ENCODE results near the gene TSHZ2.
"Not testable (repeated sequence)": the region's sequence is repeated elsewhere in the genome, so short reads cannot be mapped to it uniquely, and the experiment has no call there.

TSHZ2 gene

GRCh38 chr20:53349730-53350129 lies 377.6 kb downstream of the TSHZ2 start:
- Histone ChIP-seq H3K9ac (ENCODE audit: low read length) (no peak overlapping the region), H3K4me3 (ENCODE audit: low read length) (no peak overlapping the region), H3K4me1 (ENCODE audit: control insufficient read depth, insufficient read depth, low read length) (no peaks in the 10 kb centered on the region), H3K9me3 (ENCODE audit: control insufficient read depth, low read length) (peaks cover 5% of the 10 kb centered on the region), H3K36me3 (ENCODE audit: control insufficient read depth, insufficient read depth, low read length, severe bottlenecking) (no peaks in the 10 kb centered on the region), H3K27me3 (replicated peaks; ENCODE audit: control insufficient read depth, insufficient read depth, low read length) (no peaks in the 10 kb centered on the region)
- no peak for DNase-seq (ENCODE audit: low read depth)

- no peaks in the 10 kb centered on the region for H3K4me1 ChIP-seq (ENCODE audit: control insufficient read depth, insufficient read depth, low read length)
- no peaks in the 10 kb centered on the region for H3K27me3 ChIP-seq (replicated peaks; ENCODE audit: control insufficient read depth, insufficient read depth, low read length)
- H3K4me3 ChIP-seq (ENCODE audit: low read length) = no peak overlapping the region
- H3K9ac ChIP-seq (ENCODE audit: low read length) = no peak overlapping the region
- no peak for DNase-seq (ENCODE audit: low read depth)
- H3K36me3 ChIP-seq (ENCODE audit: control insufficient read depth, insufficient read depth, low read length, severe bottlenecking) = no peaks in the 10 kb centered on the region
- peaks cover 14% of the 10 kb centered on the region for H3K9me3 ChIP-seq (ENCODE audit: control insufficient read depth, low read length)
Observed at GRCh38 chr20:53352727-53353440, 380.7 kb downstream of the TSHZ2 start.

- Histone ChIP-seq H3K9ac (ENCODE audit: low read length) (no peak overlapping the region), H3K4me3 (ENCODE audit: low read length) (no peak overlapping the region), H3K36me3 (ENCODE audit: control insufficient read depth, insufficient read depth, low read length, severe bottlenecking) (no peaks in the 10 kb centered on the region), H3K9me3 (ENCODE audit: control insufficient read depth, low read length) (peaks cover 14% of the 10 kb centered on the region), H3K27me3 (replicated peaks; ENCODE audit: control insufficient read depth, insufficient read depth, low read length) (no peaks in the 10 kb centered on the region), H3K4me1 (ENCODE audit: control insufficient read depth, insufficient read depth, low read length) (no peaks in the 10 kb centered on the region)
- DNase-seq (ENCODE audit: low read depth) = no peak
Observed at GRCh38 chr20:53354314-53354713, 382.2 kb downstream of the TSHZ2 start.

GRCh38 chr20:53355790-53356189 lies 383.6 kb downstream of the TSHZ2 start:
- Histone ChIP-seq H3K27me3 (replicated peaks; ENCODE audit: control insufficient read depth, insufficient read depth, low read length) (no peaks in the 10 kb centered on the region), H3K4me3 (ENCODE audit: low read length) (no peak overlapping the region), H3K36me3 (ENCODE audit: control insufficient read depth, insufficient read depth, low read length, severe bottlenecking) (no peaks in the 10 kb centered on the region), H3K9ac (ENCODE audit: low read length) (no peak overlapping the region), H3K4me1 (ENCODE audit: control insufficient read depth, insufficient read depth, low read length) (no peaks in the 10 kb centered on the region), H3K9me3 (ENCODE audit: control insufficient read depth, low read length) (peaks cover 10% of the 10 kb centered on the region)
- no peak for DNase-seq (ENCODE audit: low read depth)

- DNase-seq (ENCODE audit: low read depth) = no peak
- H3K27me3 ChIP-seq (replicated peaks; ENCODE audit: control insufficient read depth, insufficient read depth, low read length) = no peaks in the 10 kb centered on the region
- no peak overlapping the region for H3K4me3 ChIP-seq (ENCODE audit: low read length)
- H3K4me1 ChIP-seq (ENCODE audit: control insufficient read depth, insufficient read depth, low read length) = peaks cover under 1% of the 10 kb centered on the region
- no peaks in the 10 kb centered on the region for H3K36me3 ChIP-seq (ENCODE audit: control insufficient read depth, insufficient read depth, low read length, severe bottlenecking)
- no peak overlapping the region for H3K9ac ChIP-seq (ENCODE audit: low read length)
- H3K9me3 ChIP-seq (ENCODE audit: control insufficient read depth, low read length) = peaks cover 10% of the 10 kb centered on the region
Observed at GRCh38 chr20:53359425-53359824, 387.3 kb downstream of the TSHZ2 start.

DNA sequence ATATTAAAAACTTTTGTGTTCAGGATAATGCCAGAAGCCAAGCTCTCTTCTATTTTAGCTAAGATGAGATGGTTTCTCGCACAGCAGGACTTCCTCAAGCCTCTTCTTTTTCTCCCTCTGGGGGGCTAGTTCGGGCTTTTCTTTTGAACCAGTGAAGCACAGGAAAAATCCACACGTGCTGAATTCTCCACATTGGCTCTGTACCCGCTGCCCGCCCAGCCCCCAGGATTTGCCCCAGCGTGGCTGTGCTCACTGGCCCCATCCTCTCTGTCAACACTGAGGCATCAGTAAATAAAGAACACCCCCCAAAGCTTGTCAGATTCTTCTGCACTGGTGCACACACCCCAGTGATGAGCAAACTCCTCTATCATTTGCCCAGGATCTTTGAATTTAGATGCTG lies 388.7 kb downstream of the TSHZ2 start:
- Histone ChIP-seq H3K4me3 (ENCODE audit: low read length) (no peak overlapping the region), H3K27me3 (replicated peaks; ENCODE audit: control insufficient read depth, insufficient read depth, low read length) (no peaks in the 10 kb centered on the region), H3K4me1 (ENCODE audit: control insufficient read depth, insufficient read depth, low read length) (peaks cover 3% of the 10 kb centered on the region), H3K9ac (ENCODE audit: low read length) (no peak overlapping the region), H3K36me3 (ENCODE audit: control insufficient read depth, insufficient read depth, low read length, severe bottlenecking) (no peaks in the 10 kb centered on the region), H3K9me3 (ENCODE audit: control insufficient read depth, low read length) (peaks cover 4% of the 10 kb centered on the region)
- DNase-seq (ENCODE audit: low read depth) = no peak

- H3K9ac ChIP-seq (ENCODE audit: low read length) = no peak overlapping the region
- H3K4me1 ChIP-seq (ENCODE audit: control insufficient read depth, insufficient read depth, low read length) = peaks cover 3% of the 10 kb centered on the region
- H3K9me3 ChIP-seq (ENCODE audit: control insufficient read depth, low read length) = no peaks in the 10 kb centered on the region
- no peaks in the 10 kb centered on the region for H3K27me3 ChIP-seq (replicated peaks; ENCODE audit: control insufficient read depth, insufficient read depth, low read length)
- no peak for DNase-seq (ENCODE audit: low read depth)
- no peaks in the 10 kb centered on the region for H3K36me3 ChIP-seq (ENCODE audit: control insufficient read depth, insufficient read depth, low read length, severe bottlenecking)
- no peak overlapping the region for H3K4me3 ChIP-seq (ENCODE audit: low read length)
Observed at GRCh38 chr20:53362736-53363135, 390.6 kb downstream of the TSHZ2 start.

GRCh38 chr20:53364646-53365045 lies 392.5 kb downstream of the TSHZ2 start:
- H3K9me3 ChIP-seq (ENCODE audit: control insufficient read depth, low read length) = no peaks in the 10 kb centered on the region
- no peak overlapping the region for H3K4me3 ChIP-seq (ENCODE audit: low read length)
- no peaks in the 10 kb centered on the region for H3K27me3 ChIP-seq (replicated peaks; ENCODE audit: control insufficient read depth, insufficient read depth, low read length)
- H3K36me3 ChIP-seq (ENCODE audit: control insufficient read depth, insufficient read depth, low read length, severe bottlenecking) = no peaks in the 10 kb centered on the region
- H3K4me1 ChIP-seq (ENCODE audit: control insufficient read depth, insufficient read depth, low read length) = peaks cover 3% of the 10 kb centered on the region
- DNase-seq (ENCODE audit: low read depth) = no peak
- no peak overlapping the region for H3K9ac ChIP-seq (ENCODE audit: low read length)

DNA sequence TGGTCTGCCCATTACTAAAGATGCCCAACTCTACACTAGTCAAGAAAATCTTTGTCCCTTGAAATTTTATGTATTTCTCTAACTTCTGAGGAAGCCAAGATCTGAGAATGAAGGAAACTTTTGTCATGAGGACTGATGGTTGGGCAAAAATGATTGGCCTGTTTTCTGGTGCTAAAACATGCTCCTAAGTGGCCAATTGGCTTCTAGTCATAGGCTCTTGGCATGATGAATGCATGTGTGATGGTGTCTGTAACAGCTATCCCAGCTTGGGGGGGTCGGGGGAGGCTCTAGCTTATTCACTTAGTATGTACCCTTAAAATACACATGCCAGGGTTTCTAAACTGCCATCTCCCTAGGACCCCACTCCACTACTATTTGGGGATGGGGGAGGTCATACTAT lies 392.9 kb downstream of the TSHZ2 start:
- no peaks in the 10 kb centered on the region for H3K27me3 ChIP-seq (replicated peaks; ENCODE audit: control insufficient read depth, insufficient read depth, low read length)
- peaks cover 3% of the 10 kb centered on the region for H3K4me1 ChIP-seq (ENCODE audit: control insufficient read depth, insufficient read depth, low read length)
- H3K9me3 ChIP-seq (ENCODE audit: control insufficient read depth, low read length) = no peaks in the 10 kb centered on the region
- no peak overlapping the region for H3K4me3 ChIP-seq (ENCODE audit: low read length)
- no peak overlapping the region for H3K9ac ChIP-seq (ENCODE audit: low read length)
- no peak for DNase-seq (ENCODE audit: low read depth)
- no peaks in the 10 kb centered on the region for H3K36me3 ChIP-seq (ENCODE audit: control insufficient read depth, insufficient read depth, low read length, severe bottlenecking)

DNA sequence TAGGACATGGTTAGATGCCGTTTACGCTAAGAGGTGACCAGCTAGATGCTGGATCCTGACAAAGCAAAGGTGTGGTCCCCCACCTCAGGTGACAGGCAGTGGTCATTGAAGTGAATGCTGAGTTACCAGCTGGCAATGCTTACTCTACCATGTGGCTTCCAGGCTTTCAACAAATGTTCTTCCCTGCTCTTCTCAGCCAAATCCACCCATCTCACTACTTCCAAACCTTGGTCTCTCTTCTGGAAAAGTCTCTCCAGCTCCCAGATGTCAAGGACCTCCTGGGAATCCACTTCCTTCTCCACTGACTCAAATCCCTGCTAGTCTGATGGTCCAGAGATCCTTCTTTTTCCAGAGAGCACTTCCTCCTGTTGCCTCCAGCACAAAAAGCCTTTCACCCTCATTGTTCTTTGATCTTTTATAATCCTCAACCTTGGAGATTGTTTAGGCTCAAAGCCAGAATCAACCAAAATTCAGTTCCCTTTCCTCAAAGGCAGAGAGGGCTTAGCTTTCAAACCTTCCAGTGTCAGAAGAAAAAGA lies 393.4 kb downstream of the TSHZ2 start:
- peaks cover 3% of the 10 kb centered on the region for H3K4me1 ChIP-seq (ENCODE audit: control insufficient read depth, insufficient read depth, low read length)
- H3K36me3 ChIP-seq (ENCODE audit: control insufficient read depth, insufficient read depth, low read length, severe bottlenecking) = no peaks in the 10 kb centered on the region
- no peaks in the 10 kb centered on the region for H3K27me3 ChIP-seq (replicated peaks; ENCODE audit: control insufficient read depth, insufficient read depth, low read length)
- no peak for DNase-seq (ENCODE audit: low read depth)
- no peak overlapping the region for H3K4me3 ChIP-seq (ENCODE audit: low read length)
- H3K9me3 ChIP-seq (ENCODE audit: control insufficient read depth, low read length) = no peaks in the 10 kb centered on the region
- H3K9ac ChIP-seq (ENCODE audit: low read length) = no peak overlapping the region

DNA sequence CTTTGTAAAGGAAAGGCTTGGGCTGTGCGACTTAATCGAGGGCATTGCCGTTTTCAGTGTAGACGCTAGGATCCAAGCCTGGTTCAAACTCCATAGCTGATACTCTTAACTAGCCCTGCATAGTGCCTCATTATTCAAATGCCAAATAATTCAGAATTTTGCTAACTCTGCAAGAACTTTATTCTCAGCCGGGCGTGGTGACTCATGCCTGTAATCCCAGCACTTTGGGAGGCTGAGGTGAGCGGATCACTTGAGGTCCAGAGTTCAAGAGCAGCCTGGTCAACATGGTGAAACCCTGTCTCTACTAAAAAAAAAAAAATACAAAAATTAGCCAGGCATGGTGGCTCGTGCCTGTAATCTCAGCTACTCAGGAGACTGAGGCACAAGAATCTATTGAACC lies 394.8 kb downstream of the TSHZ2 start:
- not testable (repeated sequence) for H3K4me3 ChIP-seq (ENCODE audit: low read length); H3K27me3 ChIP-seq (replicated peaks; ENCODE audit: control insufficient read depth, insufficient read depth, low read length); DNase-seq (ENCODE audit: low read depth); H3K36me3 ChIP-seq (ENCODE audit: control insufficient read depth, insufficient read depth, low read length, severe bottlenecking); H3K4me1 ChIP-seq (ENCODE audit: control insufficient read depth, insufficient read depth, low read length); H3K9me3 ChIP-seq (ENCODE audit: control insufficient read depth, low read length); H3K9ac ChIP-seq (ENCODE audit: low read length)

DNA sequence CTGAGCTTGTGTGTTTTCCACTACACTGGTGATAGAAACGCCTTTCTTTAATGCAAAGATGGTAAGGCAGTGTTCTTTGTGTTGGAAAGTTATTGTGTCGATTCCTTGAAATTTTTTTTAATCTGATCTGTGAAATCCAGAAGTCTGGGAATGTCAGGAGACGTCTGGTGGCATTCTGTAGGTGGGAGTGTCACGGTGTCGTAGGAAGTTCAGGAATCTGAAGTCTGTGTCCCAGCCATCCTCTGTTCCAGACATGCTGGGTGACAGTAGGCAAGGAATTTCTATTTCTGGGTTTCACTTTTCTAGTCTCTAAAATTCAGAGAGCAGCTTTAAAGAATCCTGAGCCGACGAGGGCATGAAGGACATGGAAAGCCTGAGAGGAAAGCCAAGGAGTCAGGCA lies 397.7 kb downstream of the TSHZ2 start:
- Histone ChIP-seq H3K4me1 (ENCODE audit: control insufficient read depth, insufficient read depth, low read length) (no peaks in the 10 kb centered on the region), H3K9me3 (ENCODE audit: control insufficient read depth, low read length) (no peaks in the 10 kb centered on the region), H3K9ac (ENCODE audit: low read length) (no peak overlapping the region), H3K4me3 (ENCODE audit: low read length) (no peak overlapping the region), H3K36me3 (ENCODE audit: control insufficient read depth, insufficient read depth, low read length, severe bottlenecking) (no peaks in the 10 kb centered on the region), H3K27me3 (replicated peaks; ENCODE audit: control insufficient read depth, insufficient read depth, low read length) (no peaks in the 10 kb centered on the region)
- DNase-seq (ENCODE audit: low read depth) = no peak
